ENCODE results near the gene GNAT3. TPM values are rescaled to one million over a fixed set of nuclear protein-coding genes. Genes with fewer than 3 reads are reported as not detected.

GNAT3 gene
- total RNA-seq, 1 experiment from 2014 or later, result not detected

DNA sequence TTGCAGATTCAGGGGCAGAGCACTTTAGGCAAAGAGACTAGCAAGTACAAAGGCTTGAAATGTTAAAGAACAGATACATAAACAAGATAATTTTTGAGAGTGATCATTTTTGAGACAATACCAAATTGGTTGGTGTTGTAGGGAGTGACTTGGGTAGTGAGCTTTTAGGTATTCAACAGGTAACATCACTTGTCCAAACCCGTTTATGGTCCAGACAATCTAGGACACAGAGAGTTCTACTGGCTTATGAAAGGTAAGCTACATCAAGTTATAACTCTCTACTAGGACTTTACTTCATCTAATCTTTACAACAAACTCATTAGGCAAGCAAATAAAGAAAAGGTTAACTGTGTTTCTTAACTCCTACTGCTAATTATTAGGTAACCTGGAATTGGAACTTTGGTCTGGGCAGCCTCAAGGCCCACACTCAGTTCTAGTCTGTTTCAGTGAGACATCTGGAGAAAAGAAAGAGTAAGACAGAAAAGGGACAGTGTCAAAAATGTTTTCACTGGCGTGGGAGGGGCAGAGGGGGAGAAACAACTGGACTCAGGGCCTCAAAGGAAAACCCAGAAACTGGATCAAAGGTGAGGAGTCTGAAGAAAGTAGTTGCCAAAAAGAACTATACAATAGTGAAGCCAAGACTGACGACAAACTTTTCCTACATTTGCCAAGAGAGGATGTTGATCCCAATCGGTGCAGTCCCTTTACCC is 39.2 kb downstream of the GNAT3 start:
- H3K9me3 ChIP-seq (ENCODE audit: low read depth, low read length, poor library complexity, severe bottlenecking), result no peaks in the 10 kb centered on the region
- no peak for DNase-seq (ENCODE audit: low spot score)
- no TSS peak for BruUV-seq (replicated peaks)
- no peaks in the 10 kb centered on the region for H3K4me1 ChIP-seq (ENCODE audit: insufficient read depth, low read length, poor library complexity, severe bottlenecking)
- TF ChIP-seq, protein P1, sequence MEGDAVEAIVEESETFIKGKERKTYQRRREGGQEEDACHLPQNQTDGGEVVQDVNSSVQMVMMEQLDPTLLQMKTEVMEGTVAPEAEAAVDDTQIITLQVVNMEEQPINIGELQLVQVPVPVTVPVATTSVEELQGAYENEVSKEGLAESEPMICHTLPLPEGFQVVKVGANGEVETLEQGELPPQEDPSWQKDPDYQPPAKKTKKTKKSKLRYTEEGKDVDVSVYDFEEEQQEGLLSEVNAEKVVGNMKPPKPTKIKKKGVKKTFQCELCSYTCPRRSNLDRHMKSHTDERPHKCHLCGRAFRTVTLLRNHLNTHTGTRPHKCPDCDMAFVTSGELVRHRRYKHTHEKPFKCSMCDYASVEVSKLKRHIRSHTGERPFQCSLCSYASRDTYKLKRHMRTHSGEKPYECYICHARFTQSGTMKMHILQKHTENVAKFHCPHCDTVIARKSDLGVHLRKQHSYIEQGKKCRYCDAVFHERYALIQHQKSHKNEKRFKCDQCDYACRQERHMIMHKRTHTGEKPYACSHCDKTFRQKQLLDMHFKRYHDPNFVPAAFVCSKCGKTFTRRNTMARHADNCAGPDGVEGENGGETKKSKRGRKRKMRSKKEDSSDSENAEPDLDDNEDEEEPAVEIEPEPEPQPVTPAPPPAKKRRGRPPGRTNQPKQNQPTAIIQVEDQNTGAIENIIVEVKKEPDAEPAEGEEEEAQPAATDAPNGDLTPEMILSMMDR (conservative IDR thresholded peaks at IDR 0.05; ENCODE audit: low read depth, low read length), result no peak
- TF ChIP-seq EZH2 (IDR thresholded peaks at IDR 0.05; ENCODE audit: borderline replicate concordance, low read depth, low read length, poor library complexity, severe bottlenecking), result no peak
- H3K36me3 ChIP-seq (ENCODE audit: insufficient read depth, low read length, poor library complexity, severe bottlenecking), result no peaks in the 10 kb centered on the region
- ChIA-PET CTCF (no interaction called here), POLR2A (ENCODE audit: low non-redundant PET) (no interaction called here)
- no peak overlapping the region for H3K4me3 ChIP-seq (ENCODE audit: low read depth, low read length, poor library complexity, severe bottlenecking)
- no peak overlapping the region for H3K27ac ChIP-seq (ENCODE audit: low read depth, low read length, poor library complexity, severe bottlenecking)
- H3K27me3 ChIP-seq (replicated peaks; ENCODE audit: insufficient read depth, low read depth, low read length, poor library complexity), result no peaks in the 10 kb centered on the region
- intact Hi-C loops (cut with micrococcal nuclease; ENCODE audit: unreplicated experiment), result loop anchor here (5.0 kb wide), 1 partner anchor 170 kb away; no protein-coding TSS in a partner anchor

- H3K27ac ChIP-seq (ENCODE audit: low read depth, low read length, poor library complexity, severe bottlenecking), result no peak overlapping the region
- no peak for DNase-seq (ENCODE audit: low spot score)
- H3K4me1 ChIP-seq (ENCODE audit: insufficient read depth, low read length, poor library complexity, severe bottlenecking), result no peaks in the 10 kb centered on the region
- ChIA-PET CTCF (no interaction called here), POLR2A (ENCODE audit: low non-redundant PET) (no interaction called here)
- H3K36me3 ChIP-seq (ENCODE audit: insufficient read depth, low read length, poor library complexity, severe bottlenecking), result no peaks in the 10 kb centered on the region
- BruUV-seq (replicated peaks), result no TSS peak
- no peak for TF ChIP-seq EZH2 (IDR thresholded peaks at IDR 0.05; ENCODE audit: borderline replicate concordance, low read depth, low read length, poor library complexity, severe bottlenecking)
- TF ChIP-seq, protein P1 (conservative IDR thresholded peaks at IDR 0.05; ENCODE audit: low read depth, low read length), result no peak
- H3K4me3 ChIP-seq (ENCODE audit: low read depth, low read length, poor library complexity, severe bottlenecking), result no peak overlapping the region
- H3K27me3 ChIP-seq (replicated peaks; ENCODE audit: insufficient read depth, low read depth, low read length, poor library complexity), result no peaks in the 10 kb centered on the region
- H3K9me3 ChIP-seq (ENCODE audit: low read depth, low read length, poor library complexity, severe bottlenecking), result no peaks in the 10 kb centered on the region
- intact Hi-C loops (cut with micrococcal nuclease; ENCODE audit: unreplicated experiment), result no loop called here
These were observed 42.7 kb downstream of the GNAT3 start for GRCh38 chr7:80468931-80469714.

GRCh38 chr7:80467069-80467468 is 44.8 kb downstream of the GNAT3 start:
- Histone ChIP-seq H3K9me3 (ENCODE audit: low read depth, low read length, poor library complexity, severe bottlenecking) (no peaks in the 10 kb centered on the region), H3K4me1 (ENCODE audit: insufficient read depth, low read length, poor library complexity, severe bottlenecking) (no peaks in the 10 kb centered on the region), H3K4me3 (ENCODE audit: low read depth, low read length, poor library complexity, severe bottlenecking) (no peak overlapping the region), H3K27me3 (replicated peaks; ENCODE audit: insufficient read depth, low read depth, low read length, poor library complexity) (no peaks in the 10 kb centered on the region), H3K27ac (ENCODE audit: low read depth, low read length, poor library complexity, severe bottlenecking) (no peak overlapping the region), H3K36me3 (ENCODE audit: insufficient read depth, low read length, poor library complexity, severe bottlenecking) (no peaks in the 10 kb centered on the region)
- intact Hi-C loops (cut with micrococcal nuclease; ENCODE audit: unreplicated experiment), result no loop called here
- no peak for DNase-seq (ENCODE audit: low spot score)
- ChIA-PET POLR2A (ENCODE audit: low non-redundant PET) (no interaction called here), CTCF (no interaction called here)
- TF ChIP-seq EZH2 (IDR thresholded peaks at IDR 0.05; ENCODE audit: borderline replicate concordance, low read depth, low read length, poor library complexity, severe bottlenecking), result no peak
- TF ChIP-seq, protein P1 (conservative IDR thresholded peaks at IDR 0.05; ENCODE audit: low read depth, low read length), result no peak
- no TSS peak for BruUV-seq (replicated peaks)

Measured in A673 (cell line).